22Rv1 (cell line): ENCODE measurements around the gene CDK6.
A peak's percentile ranks its signal among the peaks of the same experiment; 100 is the strongest.

Source experiments
- ZFX ChIP-seq: fragments of 450-650 bp; IDR thresholded peaks from 2 replicates; pipeline ENCODE4 v1.6.1; 2017; ENCODE audit warnings: antibody characterized with exemption, borderline replicate concordance
- TF ChIP-seq, protein P1 (sequence below): fragments of 450-650 bp; IDR thresholded peaks from 2 replicates; pipeline ENCODE4 v1.5.1; 2017; ENCODE audit warnings: mild to moderate bottlenecking

DNA sequence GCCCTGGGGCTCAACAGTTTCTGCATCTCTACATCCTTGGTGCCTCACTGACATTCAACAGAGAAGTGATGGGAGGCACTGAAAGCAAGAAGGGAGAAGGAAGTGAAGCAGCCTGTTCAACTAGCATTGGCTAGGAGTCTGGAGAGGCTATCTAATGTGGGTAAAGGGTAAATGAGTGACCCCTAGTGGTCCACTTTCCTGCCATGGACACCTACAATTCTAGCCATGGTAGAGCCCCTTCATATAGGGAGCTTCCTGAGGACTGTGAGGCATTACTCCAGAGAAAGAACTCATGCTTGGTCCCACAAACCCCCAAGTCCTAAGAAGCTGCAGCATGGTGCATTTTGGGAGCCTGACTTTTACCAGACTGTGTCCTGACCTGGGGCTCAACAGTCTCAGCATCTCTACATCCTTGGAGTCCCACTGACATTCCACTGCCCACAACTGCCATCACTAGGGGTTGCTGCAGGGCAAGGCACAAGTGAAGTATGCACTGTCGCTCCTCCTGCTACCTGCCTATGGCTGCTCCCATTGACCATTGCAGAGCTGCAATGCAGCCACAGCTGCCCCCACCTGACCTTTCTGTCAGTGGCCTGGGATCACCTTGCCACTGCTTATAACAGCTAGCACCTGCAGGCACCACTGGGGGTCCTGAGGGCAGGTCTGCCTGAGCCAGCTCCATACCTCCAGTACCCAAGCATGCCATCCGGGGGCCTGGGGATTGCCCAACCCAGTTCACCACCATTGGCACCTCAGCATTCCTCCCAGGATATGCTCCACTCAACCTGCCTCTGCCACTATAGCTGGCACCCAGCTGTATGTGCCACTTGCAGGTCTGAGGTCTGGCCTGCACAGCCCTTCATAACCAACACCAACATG lies 44.1 kb upstream of the CDK6 start:
- TF ChIP-seq, protein P1, sequence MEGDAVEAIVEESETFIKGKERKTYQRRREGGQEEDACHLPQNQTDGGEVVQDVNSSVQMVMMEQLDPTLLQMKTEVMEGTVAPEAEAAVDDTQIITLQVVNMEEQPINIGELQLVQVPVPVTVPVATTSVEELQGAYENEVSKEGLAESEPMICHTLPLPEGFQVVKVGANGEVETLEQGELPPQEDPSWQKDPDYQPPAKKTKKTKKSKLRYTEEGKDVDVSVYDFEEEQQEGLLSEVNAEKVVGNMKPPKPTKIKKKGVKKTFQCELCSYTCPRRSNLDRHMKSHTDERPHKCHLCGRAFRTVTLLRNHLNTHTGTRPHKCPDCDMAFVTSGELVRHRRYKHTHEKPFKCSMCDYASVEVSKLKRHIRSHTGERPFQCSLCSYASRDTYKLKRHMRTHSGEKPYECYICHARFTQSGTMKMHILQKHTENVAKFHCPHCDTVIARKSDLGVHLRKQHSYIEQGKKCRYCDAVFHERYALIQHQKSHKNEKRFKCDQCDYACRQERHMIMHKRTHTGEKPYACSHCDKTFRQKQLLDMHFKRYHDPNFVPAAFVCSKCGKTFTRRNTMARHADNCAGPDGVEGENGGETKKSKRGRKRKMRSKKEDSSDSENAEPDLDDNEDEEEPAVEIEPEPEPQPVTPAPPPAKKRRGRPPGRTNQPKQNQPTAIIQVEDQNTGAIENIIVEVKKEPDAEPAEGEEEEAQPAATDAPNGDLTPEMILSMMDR: peak; percentile 27
- TF ChIP-seq ZFX: no peak
